HG03097 (cell line): ENCODE data around the gene GBE1.

ENCODE experiments used
- ATAC-seq: cut with Tn5 transposase; IDR thresholded peaks from one replicate; pipeline ENCODE4 v1.9.1; 2021; ENCODE audit not compliant: unreplicated experiment, low FRiP score

Gene GBE1

DNA sequence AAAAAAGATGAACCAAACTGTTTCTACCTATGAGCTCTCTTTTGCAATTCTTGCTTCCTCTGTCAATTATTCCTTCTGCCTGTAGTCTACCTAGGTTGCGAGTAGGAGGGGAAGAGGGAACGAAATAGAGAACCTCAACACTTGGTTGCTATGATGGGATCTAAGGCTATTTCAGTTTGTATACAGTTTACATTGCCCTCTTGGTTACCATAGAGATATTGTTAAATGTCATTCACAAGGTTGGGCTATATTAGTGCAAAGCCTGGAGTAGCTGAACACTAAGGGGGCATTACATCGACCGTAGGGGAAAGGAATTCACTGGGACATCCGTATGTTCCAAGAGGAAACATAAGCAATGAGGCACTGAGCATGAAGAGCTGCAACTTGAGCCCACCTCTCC, 276.9 kb downstream of the GBE1 start:
- ATAC-seq, result no peak

DNA sequence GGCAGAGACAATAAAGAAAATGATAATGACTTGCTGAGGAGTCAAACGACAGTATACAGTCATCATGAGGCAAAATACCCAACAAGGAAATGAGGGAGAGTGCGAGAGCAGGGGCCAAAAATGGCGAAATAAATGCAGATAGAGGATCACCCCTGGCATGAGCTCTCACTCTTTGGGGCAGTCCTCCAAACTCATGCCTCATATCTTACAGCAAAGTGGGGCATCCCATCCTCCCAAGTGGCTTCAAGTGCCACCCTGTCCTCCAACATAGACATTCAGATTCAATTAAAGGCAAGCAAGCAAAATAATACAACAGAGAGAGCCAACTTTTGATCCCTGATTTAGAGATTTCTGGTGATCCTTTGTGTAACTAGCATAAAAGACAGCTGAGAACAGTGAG, 278.4 kb downstream of the GBE1 start:
- no peak for ATAC-seq

DNA sequence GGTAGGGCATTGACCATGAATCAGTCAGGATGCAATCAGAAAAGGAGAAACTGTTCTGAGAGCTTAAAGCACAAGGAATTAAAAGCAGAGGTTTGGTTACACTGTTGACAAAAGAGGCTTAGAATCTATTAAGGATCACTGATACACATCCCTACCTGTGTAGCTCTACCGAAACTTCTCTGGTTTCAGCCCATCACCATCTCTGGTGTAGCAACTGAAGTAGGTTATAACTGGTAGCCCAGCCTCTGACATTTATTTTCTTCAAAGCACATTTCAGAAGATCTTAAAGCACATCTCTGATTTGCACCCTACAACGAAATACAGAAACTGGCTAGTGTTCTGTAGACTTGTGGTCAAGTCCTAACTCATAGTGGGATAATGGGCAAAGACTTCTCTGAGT, 283.7 kb downstream of the GBE1 start:
- no peak for ATAC-seq

DNA sequence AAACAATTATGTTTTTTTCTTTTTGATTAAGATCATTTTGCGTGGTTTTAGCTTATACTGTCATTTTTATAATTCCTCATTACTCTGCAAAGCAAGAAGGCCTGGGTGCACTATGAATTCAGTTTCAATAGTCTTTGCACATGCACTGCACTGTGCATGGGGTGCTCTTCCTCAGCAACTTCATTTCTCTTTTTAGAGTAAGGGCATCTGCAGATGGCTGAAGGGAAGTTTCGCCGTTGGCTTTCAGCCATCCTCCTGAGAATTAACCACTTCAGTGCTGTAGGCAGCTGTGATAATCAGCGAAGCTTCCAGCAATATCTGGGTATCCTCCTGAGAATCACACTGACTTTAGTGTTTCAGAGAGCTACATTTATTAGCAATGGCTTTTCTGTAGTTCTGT, 284.8 kb downstream of the GBE1 start:
- ATAC-seq, result no peak

DNA sequence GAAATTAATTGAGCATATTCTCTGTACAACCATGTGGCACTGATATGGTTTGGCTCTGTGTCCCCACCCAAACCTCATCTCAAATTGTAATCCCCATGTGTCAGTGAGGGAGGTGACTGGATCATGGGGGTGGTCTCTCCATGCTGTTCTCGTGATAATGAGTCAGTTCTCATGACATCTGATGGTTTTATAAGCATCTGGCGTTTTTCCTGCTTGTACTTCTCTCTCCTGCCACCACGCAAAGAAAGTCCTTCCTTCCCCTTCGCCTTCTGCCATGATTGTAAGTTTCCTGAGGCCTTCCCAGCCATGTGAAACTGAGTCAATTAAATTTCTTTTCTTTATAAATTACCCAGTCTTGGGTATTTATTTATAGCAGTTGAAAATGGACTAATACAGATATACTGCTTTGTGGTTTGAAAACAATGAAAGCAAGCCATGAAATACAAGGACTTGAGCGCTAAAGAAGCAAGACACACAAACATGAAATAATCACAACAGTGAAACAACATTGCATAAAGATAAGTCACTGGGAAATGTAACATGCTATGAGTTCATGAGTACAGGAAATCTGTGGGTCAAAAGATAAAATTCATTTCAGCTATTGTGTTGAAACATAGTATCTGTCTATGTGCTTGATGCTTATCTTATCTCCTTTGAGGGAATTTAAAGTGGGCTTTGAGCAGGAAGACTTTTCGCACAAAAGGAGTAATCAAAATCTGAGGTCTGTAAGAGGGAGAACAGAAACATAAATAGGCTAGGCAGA, 288.7 kb downstream of the GBE1 start:
- no peak for ATAC-seq

DNA sequence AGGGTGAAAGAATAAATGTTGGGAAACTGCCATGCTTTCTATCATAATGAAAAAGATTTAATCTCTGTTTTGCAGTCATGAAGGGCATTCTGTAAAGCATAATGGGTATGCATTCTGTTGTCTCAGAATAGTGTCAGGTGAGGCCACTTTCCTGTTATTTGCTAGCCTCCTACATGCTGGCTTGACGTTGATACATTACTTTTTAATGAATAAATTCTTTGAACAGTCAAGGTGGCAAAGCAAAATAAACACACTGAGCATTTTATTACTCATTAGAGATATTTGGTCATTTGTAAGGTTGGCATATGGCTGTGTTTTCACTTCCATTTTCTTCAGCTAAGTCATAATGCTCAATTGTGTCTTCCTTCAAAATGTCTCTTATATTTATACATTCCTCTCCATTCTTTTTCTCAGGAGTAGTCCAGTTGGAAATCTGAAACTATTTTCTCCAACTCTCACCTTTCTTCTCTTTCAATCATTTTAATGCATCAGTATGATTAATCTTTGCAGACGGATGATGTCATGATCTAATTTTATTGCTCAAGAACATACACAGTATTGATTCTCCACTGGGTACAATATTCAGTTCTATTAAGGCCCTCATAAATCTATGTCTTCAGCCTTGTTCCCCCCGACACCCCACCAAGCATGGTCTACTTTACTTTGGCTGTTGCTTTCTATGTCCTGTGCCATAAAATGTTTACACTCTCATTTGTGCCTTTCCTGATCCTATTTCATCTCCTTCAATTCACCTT, 290.7 kb downstream of the GBE1 start:
- no peak for ATAC-seq

DNA sequence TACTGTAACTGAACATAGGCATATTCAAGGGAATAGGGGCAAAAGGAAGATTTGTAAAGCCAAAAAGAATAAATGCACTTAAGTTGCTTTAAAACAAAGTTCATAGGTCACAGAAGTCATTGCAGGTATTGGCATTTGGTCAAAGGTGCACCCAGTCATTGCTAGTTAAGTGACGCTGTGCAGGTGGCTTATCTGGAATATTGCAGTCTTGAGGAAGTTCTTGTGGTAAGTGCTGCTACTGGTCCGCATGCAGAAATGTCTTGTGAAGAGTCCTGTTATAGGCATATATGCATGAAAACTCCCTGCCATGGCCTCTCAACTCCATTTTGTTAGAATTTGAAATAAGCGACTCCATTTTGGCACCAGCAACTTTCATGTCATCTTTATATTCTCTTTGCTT, 293.1 kb downstream of the GBE1 start:
- no peak for ATAC-seq

DNA sequence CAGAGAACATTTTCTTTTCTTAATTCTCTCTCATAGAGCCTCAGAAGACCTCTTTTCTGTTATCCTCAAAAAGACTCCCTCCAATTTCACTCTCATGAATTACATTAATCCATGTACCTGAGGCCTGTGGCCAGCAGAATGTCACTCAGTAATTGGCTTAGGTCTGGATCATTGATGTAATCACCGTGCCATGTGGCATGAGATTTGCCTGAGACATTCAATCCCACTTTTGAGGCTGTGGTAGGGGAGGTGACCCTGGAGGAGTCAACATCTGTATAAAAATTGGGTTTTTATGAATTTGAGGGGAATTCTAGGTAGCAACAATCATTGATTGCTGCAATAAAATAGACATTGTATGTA, 295.3 kb downstream of the GBE1 start:
- ATAC-seq, result no peak

DNA sequence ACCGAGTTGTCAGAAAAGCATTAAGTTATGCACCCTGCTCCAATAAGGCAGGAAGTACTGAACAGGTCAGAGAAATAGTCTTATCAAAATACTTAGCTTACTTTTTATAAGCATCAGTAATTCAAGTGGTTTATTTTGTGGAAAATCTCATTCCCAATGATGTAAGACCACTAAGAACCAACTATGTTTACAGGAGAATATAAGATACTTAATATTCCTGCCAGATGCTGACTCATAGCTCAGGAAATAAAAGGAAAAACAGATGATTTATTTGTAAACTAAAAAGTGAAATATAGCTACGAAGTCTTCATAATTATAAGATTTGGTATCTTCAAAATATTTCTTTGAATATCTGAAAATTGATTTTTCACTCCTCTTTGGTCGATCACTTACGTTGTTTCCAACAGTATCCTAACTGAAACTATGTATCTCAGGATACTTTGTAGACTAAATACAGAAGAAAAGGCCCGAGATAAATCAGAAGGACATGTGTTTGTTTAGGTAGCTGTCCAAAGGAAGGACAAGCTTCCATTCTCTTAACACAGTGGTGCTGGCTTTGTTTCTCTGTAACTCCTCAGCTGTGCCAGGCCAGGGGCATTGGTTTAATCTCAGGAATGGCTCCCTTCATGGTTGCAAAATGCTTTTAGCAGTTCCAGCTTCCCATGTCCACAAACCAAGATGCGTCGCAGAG, 295.8 kb downstream of the GBE1 start:
- no peak for ATAC-seq

DNA sequence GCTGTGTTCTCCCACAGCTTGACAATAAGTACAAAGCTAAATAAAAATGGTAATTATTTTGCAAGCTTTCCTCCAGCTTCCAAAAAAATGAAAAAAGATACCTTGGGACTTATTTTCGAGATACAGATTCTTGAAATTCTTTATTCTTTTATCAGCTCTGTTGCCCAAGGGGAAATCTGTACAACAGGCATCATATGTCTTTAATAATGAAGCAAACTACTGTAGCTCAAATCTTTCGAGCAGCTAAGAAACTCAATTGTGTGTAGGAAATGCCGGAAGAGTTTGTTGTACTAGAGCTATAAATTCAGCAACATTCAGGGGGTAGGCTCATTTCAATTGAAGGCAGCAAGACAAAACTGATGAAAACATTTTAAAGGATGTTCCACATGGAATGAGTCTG, 297.7 kb downstream of the GBE1 start:
- no peak for ATAC-seq

DNA sequence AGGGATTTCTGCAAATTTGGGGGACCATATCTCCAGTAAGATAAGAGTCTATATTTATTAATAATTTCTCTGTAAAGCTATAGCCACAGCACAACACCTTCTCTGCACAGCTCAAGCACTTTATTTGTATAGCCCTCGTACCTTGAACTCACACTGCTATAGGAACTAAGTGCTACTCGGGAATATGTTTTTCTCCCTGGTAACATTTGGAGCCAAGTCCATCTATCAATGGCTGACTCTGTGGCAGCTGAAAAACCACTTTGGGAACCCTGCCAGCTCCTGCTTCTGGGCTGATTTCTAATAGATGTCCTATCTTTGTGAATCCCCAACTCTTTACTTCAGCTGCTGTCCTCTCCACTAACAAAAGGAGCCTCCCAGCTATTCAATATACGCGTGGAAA, 298.5 kb downstream of the GBE1 start:
- ATAC-seq, result no peak

DNA sequence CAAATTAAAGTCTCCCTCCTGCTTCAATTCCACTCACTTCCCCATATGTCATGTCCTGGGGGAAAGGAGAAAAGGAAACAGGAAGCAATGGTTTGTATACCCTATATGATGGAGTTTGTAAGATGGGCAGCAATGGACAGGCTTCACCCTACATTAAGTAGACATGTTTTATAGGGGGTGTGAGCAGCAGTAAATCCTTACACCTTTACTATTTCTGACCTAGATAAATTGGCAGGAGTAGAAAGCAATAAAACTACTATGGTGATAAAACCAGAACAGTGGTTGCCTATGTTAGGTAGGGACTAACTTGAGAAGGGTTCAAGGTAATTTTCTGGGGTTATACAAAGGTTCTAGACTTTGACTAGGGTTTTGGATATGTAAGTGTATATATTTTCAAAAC, 301.7 kb downstream of the GBE1 start:
- no peak for ATAC-seq

DNA sequence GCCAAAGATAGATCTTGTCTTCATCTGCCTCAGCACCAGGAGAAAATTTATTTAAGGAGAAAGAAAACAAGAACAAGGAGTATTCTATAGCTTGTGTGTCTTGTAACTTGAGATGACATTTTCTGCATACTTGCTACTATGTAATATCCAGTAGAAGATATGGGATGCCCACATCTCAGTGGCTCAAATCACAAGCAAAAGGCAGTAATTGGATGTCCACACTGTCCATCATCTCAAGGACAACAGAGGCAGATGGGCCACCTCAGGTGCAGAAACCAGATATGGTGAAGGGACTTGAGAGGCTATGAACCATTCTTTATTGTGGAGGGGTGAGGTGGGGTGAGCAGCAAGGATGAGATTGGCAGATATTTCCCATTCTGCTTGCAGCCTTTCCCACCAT, 309.0 kb downstream of the GBE1 start:
- no peak for ATAC-seq

DNA sequence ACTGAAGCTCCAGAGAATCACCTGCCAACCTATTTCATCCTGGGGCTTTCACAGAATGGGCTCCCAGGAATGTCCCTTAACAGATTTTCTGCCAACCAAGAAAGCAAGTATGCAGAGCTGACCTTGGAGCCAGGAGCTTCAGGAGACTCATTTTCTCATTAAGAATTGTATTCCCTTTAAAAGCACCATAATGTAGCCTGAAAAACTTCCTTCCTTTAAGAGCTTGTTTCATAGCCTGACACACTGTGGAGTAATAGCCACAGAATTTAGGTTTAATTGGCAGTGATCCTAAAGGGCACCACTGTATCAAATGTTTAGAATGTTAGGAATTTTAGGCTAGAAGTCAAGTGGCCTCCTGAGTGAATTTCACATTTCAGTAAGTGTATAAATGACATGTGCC, 309.8 kb downstream of the GBE1 start:
- ATAC-seq, result no peak

DNA sequence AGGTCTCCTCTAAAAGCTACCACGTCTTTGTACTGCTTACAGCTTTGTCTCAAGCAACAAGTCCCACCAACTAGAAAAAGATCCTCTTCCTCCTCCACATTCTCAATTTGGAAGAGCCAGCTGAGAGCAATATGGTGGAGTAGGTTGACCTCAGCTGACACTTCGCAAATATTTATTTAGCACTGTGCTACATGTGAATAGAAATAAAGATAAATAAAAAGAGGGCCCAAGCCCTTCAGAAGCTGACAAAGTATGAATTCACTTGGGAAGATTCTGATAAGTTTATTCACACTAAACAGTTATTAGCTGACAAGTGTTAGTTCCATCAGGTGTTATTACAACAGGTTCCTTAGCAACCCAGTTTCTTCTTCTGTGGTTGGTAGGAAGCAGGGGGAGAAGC, 310.3 kb downstream of the GBE1 start:
- ATAC-seq, result no peak

DNA sequence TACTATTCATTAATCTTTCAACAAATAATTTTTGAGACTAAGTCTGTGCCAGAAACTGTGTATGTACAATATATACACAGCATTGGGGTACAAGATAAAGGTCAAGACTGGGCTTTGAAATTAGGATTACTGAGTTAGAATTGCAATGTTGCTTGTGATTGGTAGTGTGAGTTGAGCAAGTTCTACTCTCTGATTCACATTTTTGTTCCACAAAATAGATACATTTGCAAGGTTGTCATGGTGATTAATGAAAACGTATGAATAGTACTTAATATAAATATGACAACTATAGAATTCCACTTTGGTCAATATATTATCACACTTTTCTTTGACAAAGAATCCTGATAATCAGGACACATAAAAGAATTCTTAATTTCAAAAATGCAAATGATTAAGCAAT, 314.6 kb downstream of the GBE1 start:
- no peak for ATAC-seq

DNA sequence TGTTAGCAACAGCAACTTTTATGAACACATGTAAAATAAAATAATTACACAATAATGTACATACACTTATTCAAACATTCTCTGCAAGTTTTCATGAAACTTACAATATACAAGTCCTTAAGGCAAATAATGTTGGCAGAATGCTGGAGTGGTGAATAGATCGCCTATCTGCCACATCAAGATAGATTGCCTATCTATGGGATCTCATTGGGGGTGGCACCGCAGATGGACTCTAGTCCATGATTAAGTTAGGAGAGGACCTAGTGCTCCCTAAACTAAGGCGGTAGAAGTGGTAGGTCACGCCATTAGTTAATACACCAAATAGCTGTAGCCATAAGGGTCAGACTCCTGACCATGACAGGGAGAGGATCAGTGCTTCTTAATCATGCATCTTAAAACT, 315.7 kb downstream of the GBE1 start:
- ATAC-seq, result no peak

DNA sequence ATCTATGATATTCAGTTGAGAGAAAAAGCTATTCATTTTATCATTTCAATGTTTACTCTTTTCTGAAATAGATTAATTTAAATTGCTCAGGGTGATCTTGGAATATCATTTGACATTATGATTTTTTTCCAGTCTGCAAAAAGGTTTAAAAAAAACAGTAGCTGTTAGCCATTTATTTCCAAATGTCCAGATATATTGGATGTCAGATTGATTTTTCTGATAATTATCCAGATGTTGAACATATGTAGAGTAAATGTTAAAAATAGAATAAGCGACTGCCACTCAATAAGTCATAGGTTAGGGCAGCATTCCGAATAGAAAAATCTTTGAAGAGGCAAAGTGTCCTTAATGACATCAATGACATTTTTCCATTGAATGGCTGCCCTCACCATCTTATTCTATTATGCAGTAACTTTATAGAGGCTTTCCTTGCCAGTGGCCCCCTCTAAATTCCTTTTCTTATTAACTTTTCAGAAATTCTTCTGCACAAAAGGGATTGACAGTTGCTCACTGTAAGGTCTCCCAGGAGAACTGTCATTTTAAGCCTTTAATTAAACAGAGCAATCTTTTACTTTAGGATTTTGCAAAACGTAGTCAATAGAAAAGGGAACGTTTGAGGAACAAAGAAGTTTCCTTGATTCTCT, 316.5 kb downstream of the GBE1 start:
- no peak for ATAC-seq

DNA sequence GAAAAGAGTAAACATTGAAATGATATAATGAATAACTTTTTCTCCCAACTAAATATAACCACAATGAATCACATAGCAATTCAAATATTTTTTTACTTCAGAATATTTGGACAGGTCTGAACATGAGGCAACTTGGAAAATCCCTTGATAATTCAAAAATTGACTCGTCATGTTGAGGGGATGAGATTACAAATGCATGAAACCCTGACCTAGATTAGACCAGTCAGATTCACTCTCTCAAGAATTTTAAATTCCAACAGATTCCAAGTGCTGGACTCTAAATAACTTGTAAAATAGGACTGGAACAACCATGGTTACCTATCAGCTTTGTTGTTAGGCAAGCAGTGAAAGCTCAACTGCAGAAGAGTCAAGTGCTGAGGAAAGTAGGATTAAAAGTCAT, 317.5 kb downstream of the GBE1 start:
- no peak for ATAC-seq

DNA sequence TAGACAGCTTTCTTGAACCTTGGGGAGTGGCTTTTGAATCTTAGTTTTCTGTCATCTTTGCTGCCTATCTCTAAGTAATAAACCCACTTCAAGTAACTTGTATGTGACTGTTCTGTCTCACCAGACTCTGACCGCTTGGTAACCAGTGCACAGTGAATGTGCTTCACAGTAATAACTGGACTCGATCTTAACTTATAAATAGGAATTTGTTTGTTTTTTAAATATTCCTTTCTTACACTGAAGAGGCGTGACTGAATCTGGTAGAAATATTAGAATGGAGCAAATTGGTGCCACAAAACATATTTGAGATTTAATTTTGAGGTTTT, 318.0 kb downstream of the GBE1 start:
- no peak for ATAC-seq

DNA sequence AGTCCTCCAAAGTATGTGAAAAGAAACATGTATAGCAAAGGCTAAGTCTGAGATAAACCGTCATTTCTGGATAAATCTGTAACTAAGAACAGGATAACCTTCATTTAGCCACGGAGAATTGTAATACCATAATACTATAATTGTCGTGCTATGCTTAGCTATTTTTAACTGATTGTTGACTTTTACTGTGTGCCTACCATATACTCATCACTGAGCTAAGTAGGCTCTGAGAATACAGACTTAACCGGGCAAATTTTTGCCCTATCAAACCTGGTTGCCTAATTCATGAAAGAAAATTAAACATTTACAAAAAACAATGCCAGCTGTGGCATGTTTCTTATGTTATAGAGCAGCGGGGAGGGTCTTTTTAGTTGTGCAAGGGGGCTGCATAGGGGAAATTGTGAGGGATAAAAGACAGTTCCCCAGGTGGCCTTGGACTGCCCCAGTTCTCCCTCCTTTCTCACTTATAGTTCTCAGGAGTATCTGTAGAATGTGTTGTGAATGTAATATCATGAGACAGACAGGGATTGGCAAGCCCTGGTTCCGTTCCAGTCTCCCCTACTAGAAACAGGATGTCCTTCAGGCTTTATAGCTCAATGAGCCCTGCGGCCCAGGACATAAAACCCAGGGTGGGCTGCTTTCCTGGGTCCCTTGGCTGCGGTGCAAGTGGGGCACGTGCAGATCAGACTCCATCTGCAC, 318.5 kb downstream of the GBE1 start:
- ATAC-seq, result no peak
